H9 (cell line): ENCODE data around the gene EIF3K. TPM values are rescaled to one million over a fixed set of nuclear protein-coding genes. Genes with fewer than 3 reads are reported as not detected.

Experiments
- DNase-seq: peaks from one replicate; pipeline ENCODE4 v3.0.0-alpha.2; 2017
- H2AFZ ChIP-seq: one replicate; pipeline ENCODE4 v1.6.1; 2013; ENCODE audit warnings: mild to moderate bottlenecking, low read length, control low read depth, moderate library complexity
- H2AK5ac ChIP-seq: 2 replicates; pipeline ENCODE4 v1.6.1; 2013; ENCODE audit warnings: low read length, control low read depth, mixed read lengths; ENCODE audit not compliant: insufficient read length
- H2BK120ac ChIP-seq: one replicate; pipeline ENCODE4 v1.6.1; 2013; ENCODE audit warnings: low read depth, mild to moderate bottlenecking, low read length, control low read depth, inconsistent platforms; ENCODE audit not compliant: poor library complexity, severe bottlenecking
- H2BK12ac ChIP-seq: 2 replicates; pipeline ENCODE4 v1.6.1; 2013; ENCODE audit warnings: low read length, control low read depth, mixed read lengths, low read depth; ENCODE audit not compliant: insufficient read length
- H2BK15ac ChIP-seq: 2 replicates; pipeline ENCODE4 v1.6.1; 2013; ENCODE audit warnings: low read depth, low read length, control low read depth
- H2BK20ac ChIP-seq: one replicate; pipeline ENCODE4 v1.6.1; 2013; ENCODE audit warnings: low read depth, mild to moderate bottlenecking, low read length, control low read depth, inconsistent platforms; ENCODE audit not compliant: poor library complexity, severe bottlenecking
- H2BK5ac ChIP-seq: 2 replicates; pipeline ENCODE4 v1.6.1; 2013; ENCODE audit warnings: low read length, control low read depth, mixed read lengths; ENCODE audit not compliant: insufficient read length
- H3K14ac ChIP-seq: 2 replicates; pipeline ENCODE4 v1.6.1; 2013; ENCODE audit warnings: low read length, control low read depth; ENCODE audit not compliant: insufficient read depth
- H3K18ac ChIP-seq: 2 replicates; pipeline ENCODE4 v1.6.1; 2013; ENCODE audit warnings: low read depth, mild to moderate bottlenecking, mixed read lengths, low read length, control low read depth; ENCODE audit not compliant: insufficient read length
- H3K23ac ChIP-seq: 2 replicates; pipeline ENCODE4 v1.6.1; 2013; ENCODE audit warnings: low read length, control low read depth, mixed read lengths, low read depth; ENCODE audit not compliant: insufficient read length
- H3K23me2 ChIP-seq: 2 replicates; pipeline ENCODE4 v1.6.1; 2013; ENCODE audit warnings: low read depth, mild to moderate bottlenecking, mixed read lengths, low read length, control low read depth; ENCODE audit not compliant: insufficient read length, poor library complexity, severe bottlenecking
- H3K27ac ChIP-seq: 2 replicates; pipeline ENCODE4 v1.5.1; 2013; ENCODE audit warnings: low read length, control low read depth, mixed read lengths, low read depth; ENCODE audit not compliant: insufficient read length
- H3K27me3 ChIP-seq: 2 replicates; pipeline ENCODE4 v1.6.1; 2013; ENCODE audit warnings: low read length, control low read depth, inconsistent platforms; ENCODE audit not compliant: insufficient read depth
- H3K4ac ChIP-seq: 2 replicates; pipeline ENCODE4 v1.6.1; 2013; ENCODE audit warnings: low read depth, mild to moderate bottlenecking, control low read depth, inconsistent platforms, low read length, moderate library complexity
- H3K4me1 ChIP-seq: 2 replicates; pipeline ENCODE4 v1.6.1; 2013; ENCODE audit warnings: low read length, control low read depth, inconsistent platforms; ENCODE audit not compliant: insufficient read depth
- H3K4me2 ChIP-seq: 2 replicates; pipeline ENCODE4 v1.6.1; 2013; ENCODE audit warnings: low read length, control low read depth, mixed read lengths; ENCODE audit not compliant: insufficient read length, insufficient read depth
- H3K56ac ChIP-seq: 2 replicates; pipeline ENCODE4 v1.6.1; 2013; ENCODE audit warnings: low read depth, mild to moderate bottlenecking, mixed read lengths, low read length, control low read depth; ENCODE audit not compliant: insufficient read length
- H3K79me1 ChIP-seq: 2 replicates; pipeline ENCODE4 v1.6.1; 2013; ENCODE audit warnings: low read depth, mild to moderate bottlenecking, moderate library complexity, low read length, control low read depth, inconsistent platforms; ENCODE audit not compliant: insufficient read depth, poor library complexity, severe bottlenecking
- H3K79me2 ChIP-seq: 2 replicates; pipeline ENCODE4 v1.6.1; 2013; ENCODE audit warnings: low read length, control low read depth, inconsistent platforms; ENCODE audit not compliant: insufficient read depth
- H3K9ac ChIP-seq: 2 replicates; pipeline ENCODE4 v1.6.1; 2013; ENCODE audit warnings: low read length, control low read depth, mixed read lengths; ENCODE audit not compliant: insufficient read length; ENCODE audit errors: extremely low read depth
- H3K9me3 ChIP-seq: one replicate; pipeline ENCODE4 v1.6.1; 2013; ENCODE audit warnings: low read depth, low read length, inconsistent platforms; ENCODE audit not compliant: control insufficient read depth
- H3T11ph ChIP-seq: one replicate; pipeline ENCODE4 v1.6.1; 2013; ENCODE audit warnings: mild to moderate bottlenecking, low read length, control low read depth, inconsistent platforms
- H4K20me1 ChIP-seq: one replicate; pipeline ENCODE4 v1.6.1; 2013; ENCODE audit not compliant: control insufficient read depth, insufficient read length, insufficient read depth
- H4K5ac ChIP-seq: 2 replicates; pipeline ENCODE4 v1.6.1; 2013; ENCODE audit warnings: low read depth, mild to moderate bottlenecking, mixed read lengths, low read length, control low read depth; ENCODE audit not compliant: insufficient read length
- H4K8ac ChIP-seq: replicated peaks from 2 replicates; pipeline ENCODE4 v1.6.1; 2013; ENCODE audit warnings: low read length, control low read depth, mixed read lengths, low read depth; ENCODE audit not compliant: insufficient read length
- H4K91ac ChIP-seq: 2 replicates; pipeline ENCODE4 v1.6.1; 2013; ENCODE audit warnings: low read depth, mild to moderate bottlenecking, moderate library complexity, mixed read lengths, low read length, control low read depth; ENCODE audit not compliant: insufficient read length
- H3K27ac Mint-ChIP-seq, 3 experiments: 2 replicates in 2 of 3; 3 replicates in 1 of 3; pipeline ENCODE4 v1.8.0; 2020 to 2021; ENCODE audit warnings: mixed read lengths in 3 of 3, mild to moderate bottlenecking in 1 of 3, moderate library complexity in 1 of 3
- H3K27me3 Mint-ChIP-seq: 2 replicates; pipeline ENCODE4 v1.8.0; 2021; ENCODE audit warnings: low read depth, mild to moderate bottlenecking, moderate library complexity, mixed read lengths
- H3K36me3 Mint-ChIP-seq, 3 experiments: 2 replicates in 2 of 3; 3 replicates in 1 of 3; pipeline ENCODE4 v1.8.0; 2020 to 2021; ENCODE audit warnings: low read depth in 3 of 3, mixed read lengths in 3 of 3; ENCODE audit not compliant: insufficient read depth in 1 of 3
- H3K4me1 Mint-ChIP-seq, 2 experiments: 2 replicates each; pipeline ENCODE4 v1.8.0; 2020; ENCODE audit warnings: mixed read lengths in 2 of 2
- H3K4me3 Mint-ChIP-seq, 2 experiments: 2 replicates in 1 of 2; 3 replicates in 1 of 2; pipeline ENCODE4 v1.8.0; 2020 to 2021; ENCODE audit warnings: mild to moderate bottlenecking in 2 of 2, mixed read lengths in 2 of 2, moderate library complexity in 1 of 2
- H3K9me3 Mint-ChIP-seq, 2 experiments: 2 replicates in 1 of 2; 3 replicates in 1 of 2; pipeline ENCODE4 v1.8.0; 2020; ENCODE audit warnings: mild to moderate bottlenecking in 2 of 2, mixed read lengths in 2 of 2, moderate library complexity in 1 of 2
- CTCF ChIP-seq: fragments of 200-600 bp; sonication (generic); conservative IDR thresholded peaks from 3 replicates; pipeline ENCODE4 v1.8.0; 2021; ENCODE audit warnings: antibody characterized with exemption, mild to moderate bottlenecking
- WGBS: extraction: QIAGEN DNeasy Blood & Tissue Kit; methylation state at CpG from one replicate; pipeline ENCODE4 v1.1.7; 2013; ENCODE audit warnings: missing lambda C conversion rate, low lambda C conversion rate, mixed read lengths; ENCODE audit not compliant: insufficient read length; ENCODE audit errors: extremely low coverage; 5-methylcytosine and 5-hydroxymethylcytosine counted together
- total RNA-seq: library from RNA; stranded (reverse); gene quantifications from 2 replicates; pipeline ENCODE4 v1.2.1, GENCODE V29; 2021

Gene EIF3K
- total RNA-seq, 1 experiment from 2014 or later: 345 TPM

- peaks cover 44% of the 10 kb centered on the region; the same call in 1 of the 2 replicates for H3K79me2 ChIP-seq
Observed at GRCh38 chr19:38665950-38666662, 47.1 kb downstream of the EIF3K start.

More at GRCh38 chr19:38665950-38666662, 47.1 kb downstream of the EIF3K start:
- H3K4me2 ChIP-seq: peak overlapping the region; percentile 15
- no peak overlapping the region for H2AFZ ChIP-seq
- no peak overlapping the region for H2AK5ac ChIP-seq
- Mint-ChIP-seq H3K27ac (peak overlapping the region; percentile 95 to 97 (median 96)), H3K4me1 (peaks cover 90 to 92% of the 10 kb centered on the region in 2 experiments), H3K36me3 (peaks cover 10 to 18% (median 12%) of the 10 kb centered on the region in 3 experiments), H3K9me3 (no peaks in the 10 kb centered on the region; a peak in 1 of 5 replicates), H3K27me3 (no peaks in the 10 kb centered on the region), H3K4me3 (peak overlapping the region; percentile 18 to 69)
- H3K18ac ChIP-seq: peak overlapping the region; percentile 85
- peaks cover 49% of the 10 kb centered on the region for H3K4me1 ChIP-seq
- peak overlapping the region; percentile 22 for H4K91ac ChIP-seq
- no CpG with 5 or more reads among the region's 19 CpGs for WGBS
- peak overlapping the region; percentile 47 for H2BK12ac ChIP-seq
- H2BK5ac ChIP-seq: peak overlapping the region; percentile 51
- peak overlapping the region; percentile 93 for H3K27ac ChIP-seq
- peak overlapping the region; percentile 69; the same call in 1 of the 2 replicates for H3K4ac ChIP-seq
- H3K79me1 ChIP-seq: peaks cover 4% of the 10 kb centered on the region
- peak overlapping the region; percentile 59 for H3K9ac ChIP-seq
- H3K56ac ChIP-seq: no peak overlapping the region
- no peaks in the 10 kb centered on the region for H3K9me3 ChIP-seq
- no peak overlapping the region for H2BK15ac ChIP-seq
- no peak overlapping the region for H4K8ac ChIP-seq
- no peaks in the 10 kb centered on the region for H3K23me2 ChIP-seq
- H4K20me1 ChIP-seq: no peaks in the 10 kb centered on the region
- no peak overlapping the region for H3K23ac ChIP-seq
- H2BK120ac ChIP-seq: peak overlapping the region; percentile 62
- no peak overlapping the region for H2BK20ac ChIP-seq
- H3K27me3 ChIP-seq: no peaks in the 10 kb centered on the region
- no peak for TF ChIP-seq CTCF
- peak overlapping the region; percentile 1 for H3T11ph ChIP-seq
- no peak overlapping the region for H4K5ac ChIP-seq
- DNase-seq: peak; percentile 91
- peak overlapping the region; percentile 94 for H3K14ac ChIP-seq
